HG02623 (cell line): ENCODE results near the gene RIOK3.

ENCODE experiments used
- ATAC-seq: cut with Tn5 transposase; IDR thresholded peaks from one replicate; pipeline ENCODE4 v1.9.1; 2021; ENCODE audit warnings: moderate library complexity; ENCODE audit not compliant: unreplicated experiment

The RIOK3 gene

DNA sequence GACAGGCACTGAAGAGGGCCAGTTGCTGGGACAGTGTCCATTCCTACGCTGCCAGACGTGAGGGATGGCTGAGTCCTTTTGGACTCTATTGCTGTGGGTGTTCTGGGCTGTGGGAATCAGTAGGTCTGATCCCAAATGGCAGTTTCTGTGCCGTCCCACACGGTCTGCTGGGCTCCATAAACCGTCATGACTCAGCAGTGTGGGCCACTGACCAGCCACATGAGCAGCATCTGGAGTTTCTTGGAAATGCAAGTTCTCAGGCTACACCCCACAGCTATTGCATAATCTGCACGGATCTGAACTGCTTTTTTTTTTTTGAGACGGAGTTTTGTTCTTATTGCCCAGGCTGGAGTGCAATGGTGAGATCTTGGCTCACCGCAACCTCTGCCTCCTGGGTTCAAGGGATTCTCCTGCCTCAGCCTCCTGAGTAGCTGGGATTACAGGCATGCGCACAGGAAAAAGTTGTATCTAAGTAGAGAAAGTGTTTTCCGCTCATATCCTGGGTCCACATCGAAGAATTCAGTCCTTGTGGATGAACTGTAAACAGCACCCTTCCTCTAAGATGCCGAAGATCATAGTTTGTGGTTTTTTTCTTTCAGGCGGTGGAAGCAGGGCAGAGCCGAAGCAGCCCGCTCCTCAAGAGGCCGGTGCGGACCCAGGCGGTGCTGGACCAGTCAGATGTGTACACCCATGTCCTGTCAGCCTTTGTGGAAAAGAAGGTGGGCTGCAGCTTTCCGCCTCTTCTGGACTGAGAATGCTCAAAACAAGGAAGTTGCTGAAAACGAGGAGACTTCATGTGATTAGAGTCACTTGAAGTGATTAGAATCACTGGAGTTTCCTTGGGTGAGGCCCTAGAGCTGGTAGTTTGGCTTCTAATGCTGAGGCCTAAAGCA, 75.7 kb downstream of the RIOK3 start:
- ATAC-seq, result no peak

GRCh38 chr18:23529604-23530003, 76.5 kb downstream of the RIOK3 start:
- ATAC-seq, result no peak

DNA sequence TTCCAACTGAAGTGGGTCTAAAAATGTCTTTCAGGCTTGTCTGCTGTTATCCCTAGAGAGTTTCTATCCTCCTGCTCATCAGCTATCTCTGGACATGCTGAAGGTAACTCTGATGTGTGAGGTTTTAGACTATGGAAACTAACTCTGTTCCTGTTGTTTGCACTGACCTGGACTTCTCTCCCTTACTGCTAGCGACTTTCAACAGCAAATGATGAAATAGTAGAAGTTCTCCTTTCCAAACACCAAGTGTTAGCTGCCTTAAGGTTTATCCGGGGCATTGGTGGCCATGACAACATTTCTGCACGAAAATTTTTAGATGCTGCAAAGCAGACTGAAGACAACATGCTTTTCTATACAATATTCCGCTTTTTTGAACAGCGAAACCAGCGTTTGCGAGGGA, 77.1 kb downstream of the RIOK3 start:
- ATAC-seq, result no peak

DNA sequence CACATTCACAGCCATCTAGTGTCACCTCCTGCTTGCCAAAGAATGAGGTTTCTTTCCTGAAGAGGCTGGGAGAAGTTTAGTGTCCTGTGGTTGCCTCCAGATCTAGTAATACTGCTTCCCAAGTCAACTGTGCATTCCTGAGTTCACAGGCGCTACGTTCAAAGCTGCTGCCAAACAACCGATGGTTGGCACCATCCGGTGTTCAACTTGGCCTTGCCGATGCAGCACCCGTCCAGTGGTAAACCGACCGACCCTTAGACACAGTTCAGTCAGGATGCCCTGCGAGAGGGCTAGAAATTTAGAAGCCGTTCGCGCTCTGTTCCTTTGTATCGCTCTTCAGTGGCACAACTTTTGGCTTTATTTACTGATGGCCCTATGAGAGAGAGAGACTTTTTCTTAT, 78.8 kb downstream of the RIOK3 start:
- no peak for ATAC-seq
